HG02973 (cell line): ENCODE measurements around the gene PTPRN2.

ENCODE experiments used
- ATAC-seq: cut with Tn5 transposase; IDR thresholded peaks from one replicate; pipeline ENCODE4 v1.9.1; 2021; ENCODE audit warnings: moderate library complexity; ENCODE audit not compliant: unreplicated experiment

The PTPRN2 gene

DNA sequence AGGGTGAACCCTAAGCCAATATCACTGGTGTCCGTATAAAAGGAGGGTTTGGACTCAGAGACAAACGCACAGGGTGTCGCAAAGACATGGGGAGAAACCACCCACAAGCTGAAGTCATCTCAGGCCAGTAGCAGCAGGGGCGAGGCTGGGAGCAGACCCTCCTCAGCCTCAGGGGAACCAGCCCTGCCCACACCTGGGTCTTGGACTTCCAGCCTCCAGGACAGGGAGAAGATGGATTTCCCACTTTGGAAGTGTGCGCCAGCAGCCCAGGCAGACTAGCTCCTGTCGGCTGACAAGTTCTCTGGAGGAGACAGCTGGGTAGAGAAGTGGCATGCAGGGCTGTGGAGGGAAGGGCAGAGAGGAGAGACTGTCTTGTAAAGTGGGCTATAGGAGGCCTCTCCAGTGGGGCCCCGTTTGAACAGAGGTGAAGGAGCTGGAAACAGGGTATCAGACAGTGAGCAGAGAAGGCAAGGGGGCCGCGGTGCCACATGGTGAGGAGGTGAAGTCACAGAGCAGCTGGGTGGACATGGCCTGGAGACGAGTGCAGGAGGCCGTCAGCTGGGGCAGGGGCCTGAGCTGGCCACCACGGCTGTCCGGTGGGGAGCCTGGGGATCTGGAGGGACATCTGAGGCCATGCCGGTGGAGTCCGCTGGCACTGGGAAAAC is 475.6 kb downstream of the PTPRN2 start:
- no peak for ATAC-seq

DNA sequence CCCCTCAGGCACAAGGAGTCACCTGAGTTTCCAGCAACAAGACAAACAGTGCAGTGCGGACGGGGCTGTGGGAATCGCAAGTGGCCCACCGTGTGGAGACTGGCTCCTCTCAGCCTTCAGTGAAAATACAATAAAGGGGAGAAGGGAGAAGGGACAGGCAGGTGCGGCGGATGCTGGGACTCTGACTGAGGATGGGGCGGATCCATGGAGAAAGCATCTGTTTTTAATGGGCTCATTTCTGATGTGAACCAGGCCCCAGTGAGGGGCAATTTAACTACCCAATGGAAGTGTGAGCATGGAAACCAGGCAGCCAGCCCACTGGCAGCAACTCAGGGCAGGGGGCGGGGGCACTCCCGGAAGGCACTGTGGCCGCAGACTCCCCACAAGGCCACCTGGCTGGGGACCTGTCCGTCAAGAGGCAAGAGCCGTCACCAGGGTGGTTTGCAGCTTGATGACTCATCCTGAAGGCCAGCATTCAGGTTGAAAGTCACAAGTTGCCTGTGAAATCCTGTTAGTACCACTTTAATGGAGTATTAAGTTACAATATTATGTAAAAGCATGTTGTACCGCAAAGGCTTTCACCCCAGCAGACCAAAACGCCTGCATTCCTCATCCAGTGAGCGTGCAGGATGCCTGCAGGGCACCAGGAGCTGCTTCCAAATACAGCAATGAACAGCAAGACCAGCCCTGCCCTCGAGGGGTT is 476.4 kb downstream of the PTPRN2 start:
- no peak for ATAC-seq

DNA sequence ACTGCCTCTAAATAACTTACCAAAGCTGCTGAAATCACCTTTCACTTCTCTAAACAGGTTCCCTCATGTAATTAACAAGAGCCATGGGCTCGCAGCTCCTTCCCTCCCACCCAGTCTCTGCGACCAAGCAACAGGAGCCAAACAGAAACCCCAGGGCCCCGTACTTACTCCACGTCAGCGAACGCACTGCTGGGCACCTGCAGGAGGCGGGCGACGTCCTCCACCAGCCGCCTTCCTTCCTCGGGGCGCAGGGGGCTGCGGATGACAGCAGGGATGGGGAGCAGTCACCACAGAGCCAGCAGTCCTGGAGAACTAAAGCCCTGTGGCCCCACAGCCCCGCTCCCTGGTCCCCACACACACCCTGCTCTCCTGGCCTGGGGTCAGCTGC is 477.0 kb downstream of the PTPRN2 start:
- no peak for ATAC-seq

DNA sequence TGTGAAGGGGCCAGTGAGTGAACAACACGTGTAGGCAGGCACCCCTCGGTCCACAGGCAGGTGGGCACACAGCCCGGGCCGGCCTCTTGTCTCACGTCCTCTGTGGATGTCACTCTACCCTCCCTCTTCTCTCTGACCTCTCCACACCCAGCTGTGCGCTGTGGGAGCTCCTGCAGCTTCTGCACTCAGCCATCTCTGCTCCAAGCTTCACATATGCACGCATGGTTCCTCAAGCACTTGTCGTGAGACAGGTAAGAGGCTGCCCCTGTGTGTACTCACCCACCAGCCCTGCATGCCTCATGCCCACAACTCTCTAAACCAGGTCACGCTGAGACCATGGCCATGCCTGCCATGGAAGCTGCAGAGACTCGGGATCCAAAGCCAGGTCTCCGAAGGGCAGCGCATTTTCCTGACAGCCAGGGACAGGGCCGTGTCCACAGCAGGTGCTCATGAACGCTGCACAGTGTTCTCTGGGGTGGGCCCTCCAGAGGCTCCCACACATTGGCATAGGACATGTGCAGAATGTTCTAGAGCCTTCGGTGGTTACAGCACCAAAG is 477.5 kb downstream of the PTPRN2 start:
- ATAC-seq: no peak

DNA sequence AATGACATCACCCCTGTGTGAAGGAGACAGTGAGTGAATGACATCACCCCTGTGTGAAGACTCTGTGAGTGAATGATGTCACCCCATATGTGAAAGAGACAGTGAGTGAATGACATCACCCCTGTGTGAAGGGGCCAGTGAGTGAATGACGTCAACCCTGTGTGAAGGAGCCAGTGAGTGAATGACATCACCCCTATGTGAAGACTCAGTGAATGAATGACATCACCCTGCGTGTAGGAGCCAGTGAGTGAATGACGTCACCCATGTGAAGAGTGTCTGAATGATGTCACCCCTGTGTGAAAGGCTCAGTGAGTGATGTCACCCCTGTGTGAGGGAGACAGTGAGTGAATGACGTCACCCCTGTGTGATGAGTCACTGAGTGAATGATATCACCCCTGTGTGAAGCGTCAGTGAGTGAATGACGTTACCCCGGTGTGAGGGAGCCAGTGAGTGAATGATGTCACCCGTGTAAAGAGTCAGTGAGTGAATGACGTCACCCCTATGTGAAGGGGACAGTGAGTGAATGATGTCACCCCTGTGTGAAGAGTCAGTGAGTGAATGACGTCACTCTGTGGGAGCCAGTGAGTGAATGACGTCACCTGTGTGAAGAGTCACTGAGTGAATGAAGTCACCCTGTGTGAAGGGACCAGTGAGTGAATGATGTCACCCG is 478.1 kb downstream of the PTPRN2 start:
- ATAC-seq: no peak

DNA sequence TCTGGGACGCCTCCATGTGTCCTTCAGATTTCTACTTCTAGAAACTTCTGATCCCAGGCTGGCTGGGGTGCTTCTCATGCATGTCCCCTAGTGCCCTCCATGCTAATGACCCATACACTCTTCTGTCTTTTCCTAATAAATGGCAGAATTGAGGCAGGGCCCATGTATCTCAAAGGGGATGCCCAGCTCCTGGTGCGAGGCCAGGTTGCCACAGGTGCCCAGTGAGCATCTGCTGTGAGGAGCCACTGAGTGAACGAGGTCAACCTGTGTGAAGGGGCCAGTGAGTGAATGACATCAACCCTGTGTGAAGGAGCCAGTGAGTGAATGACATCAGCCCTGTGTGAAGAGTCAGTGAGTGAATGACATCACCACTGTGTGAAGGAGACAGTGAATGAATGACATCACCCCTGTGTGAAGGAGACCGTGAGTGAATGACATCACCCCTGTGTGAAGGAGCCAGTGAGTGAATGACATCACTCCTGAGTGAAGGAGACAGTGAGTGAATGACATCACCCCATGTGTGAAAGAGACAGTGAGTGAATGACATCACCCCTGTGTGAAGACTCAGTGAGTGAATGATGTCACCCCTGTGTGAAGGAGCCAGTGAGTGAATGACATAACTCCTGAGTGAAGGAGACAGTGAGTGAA is 478.9 kb downstream of the PTPRN2 start:
- ATAC-seq: no peak

DNA sequence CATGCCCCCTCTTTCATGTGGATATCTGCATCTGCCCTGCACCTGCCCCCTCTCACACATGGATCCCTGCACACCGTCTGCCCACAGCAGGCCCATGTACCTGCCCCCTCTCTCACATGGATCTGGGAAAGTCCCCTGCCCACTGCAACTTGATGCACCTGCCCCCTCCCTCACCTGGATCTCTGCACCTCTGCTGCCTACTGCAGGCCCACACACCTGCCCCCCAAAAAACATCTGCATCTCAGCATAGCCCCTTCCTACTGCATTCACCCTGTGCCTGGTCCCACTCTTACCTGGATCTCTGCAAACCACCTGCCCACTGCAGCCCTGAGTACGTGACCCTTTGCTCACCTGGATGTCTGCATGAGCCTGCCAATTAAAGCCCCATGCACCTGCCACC is 479.8 kb downstream of the PTPRN2 start:
- no peak for ATAC-seq

DNA sequence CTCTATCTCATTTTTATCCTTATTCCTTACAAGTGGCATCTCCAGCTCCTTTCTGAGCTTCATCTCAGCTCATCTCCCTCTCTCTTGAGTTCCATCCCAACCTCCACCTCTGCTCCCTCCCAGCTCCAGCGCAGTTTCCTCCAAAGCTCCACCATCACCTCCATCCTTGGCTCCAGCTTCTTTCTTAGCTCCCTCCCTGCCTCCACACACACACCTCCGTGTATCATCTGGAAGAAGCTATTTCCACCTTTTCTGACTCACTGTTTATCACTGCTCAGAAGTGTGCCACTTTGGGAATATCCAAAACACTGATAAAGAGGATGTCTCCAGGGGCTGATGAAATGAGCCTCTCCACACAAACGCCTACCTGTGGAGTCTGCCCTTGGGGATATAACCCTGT is 481.4 kb downstream of the PTPRN2 start:
- no peak for ATAC-seq

DNA sequence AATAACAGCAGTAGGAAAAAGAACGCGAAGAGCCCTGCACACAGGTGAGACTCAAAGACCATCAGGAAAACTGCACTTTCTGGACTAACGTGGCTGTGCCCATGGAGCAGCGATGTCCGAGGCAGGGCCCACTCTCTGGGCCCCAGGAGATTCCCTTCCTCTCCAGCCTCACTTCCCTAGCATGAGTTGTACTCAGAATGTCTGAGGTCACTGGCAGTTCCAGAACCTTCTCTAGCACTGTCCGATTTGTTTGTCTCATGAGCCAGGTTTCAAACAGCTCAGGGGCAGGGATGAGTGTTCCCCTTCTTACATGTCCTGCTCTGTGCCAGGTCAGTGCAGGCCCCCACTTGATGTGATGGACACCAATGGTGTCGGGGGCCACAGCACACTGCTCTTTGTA is 484.2 kb downstream of the PTPRN2 start:
- no peak for ATAC-seq

DNA sequence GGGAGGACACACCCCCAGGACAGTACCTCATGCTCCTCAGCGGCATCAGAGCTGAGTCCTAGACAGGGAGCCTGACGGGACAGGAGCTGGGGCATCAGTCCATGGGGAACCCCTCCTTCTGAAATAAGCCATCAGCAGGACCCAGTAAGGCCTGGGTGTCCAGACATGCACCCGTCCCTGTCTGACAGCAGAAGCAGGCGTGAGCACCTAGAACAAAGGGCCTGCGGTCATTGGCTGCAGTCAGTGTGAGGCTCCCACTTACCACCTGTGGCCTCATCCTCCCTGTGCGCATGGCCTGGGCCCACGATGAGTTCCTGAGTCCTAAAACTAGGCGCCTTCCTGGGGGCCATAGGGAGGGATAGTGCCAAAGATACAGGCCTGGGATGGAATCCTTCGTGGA is 484.7 kb downstream of the PTPRN2 start:
- no peak for ATAC-seq

DNA sequence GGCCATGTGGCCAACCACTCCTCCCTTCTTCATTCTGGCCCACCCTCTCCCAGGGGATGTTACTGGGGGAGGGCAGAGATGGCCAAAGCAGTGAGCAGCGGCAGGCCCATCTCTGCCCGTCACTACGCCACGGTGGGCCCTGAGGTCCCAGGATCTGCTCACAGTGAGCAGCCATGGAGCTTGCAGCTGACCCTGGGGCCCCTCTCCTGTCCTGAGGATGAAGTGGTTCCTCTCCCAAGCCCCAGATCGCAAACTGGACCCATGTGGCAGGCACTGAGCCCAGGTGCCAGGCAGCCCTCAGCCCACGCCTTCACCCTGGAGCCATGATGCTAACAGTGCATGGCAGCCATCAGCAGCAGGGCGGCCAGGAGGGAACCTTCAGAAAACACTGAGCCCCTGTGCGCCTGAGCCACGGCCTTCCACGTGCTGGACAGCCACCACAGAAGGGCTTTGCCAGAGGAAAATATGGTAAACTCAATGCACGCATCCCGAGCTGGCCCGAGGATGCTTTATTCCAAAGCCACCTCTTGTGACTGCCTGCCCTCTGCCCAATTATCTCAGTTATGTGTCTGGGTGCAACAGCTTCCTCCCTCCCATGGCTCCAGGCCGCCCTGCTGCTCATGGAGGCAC is 485.7 kb downstream of the PTPRN2 start:
- no peak for ATAC-seq

DNA sequence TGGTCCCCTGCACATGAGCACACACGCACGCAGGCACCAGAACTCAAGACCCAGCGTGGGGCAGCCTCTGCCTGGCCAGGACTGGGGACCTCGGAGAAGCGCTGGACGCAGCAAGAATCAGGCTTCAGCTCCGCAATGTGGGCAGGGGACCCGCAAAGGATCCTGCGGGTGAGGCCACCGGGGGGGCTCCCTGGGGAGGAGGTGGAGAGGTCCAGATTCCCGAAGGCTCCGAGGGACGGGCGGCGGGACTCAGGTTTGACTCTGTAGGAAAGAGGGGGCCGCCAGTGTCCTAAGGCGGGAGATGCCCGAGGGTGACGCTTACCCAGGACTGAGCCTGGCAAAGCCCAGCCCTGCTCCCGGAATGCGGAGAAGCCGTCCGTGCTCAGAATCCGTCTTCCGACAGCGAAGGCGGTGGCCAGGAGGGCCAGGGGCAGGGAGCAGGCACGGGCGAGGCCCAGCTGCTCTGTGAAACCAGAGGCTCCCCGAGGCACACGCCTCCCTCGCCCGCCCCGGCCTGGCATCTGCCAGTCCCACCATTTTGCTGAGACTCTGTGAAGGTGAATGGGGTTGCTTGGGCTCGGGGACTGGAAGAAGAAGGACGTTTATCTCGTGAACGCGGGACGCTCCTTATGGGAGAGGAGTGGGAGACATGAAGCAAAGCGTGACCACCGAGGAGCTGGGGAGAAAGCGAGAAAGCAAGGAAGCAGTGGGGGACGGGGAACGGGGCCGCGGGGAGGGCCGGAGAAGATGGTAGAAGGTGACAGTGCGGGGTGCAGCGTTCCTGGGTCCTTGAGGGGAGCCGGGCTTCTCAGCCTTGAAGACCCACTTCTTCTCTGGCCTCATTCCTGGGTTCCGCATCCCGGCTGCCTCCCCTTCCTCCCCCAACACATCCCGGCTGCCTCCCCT is 489.2 kb downstream of the PTPRN2 start:
- no peak for ATAC-seq

DNA sequence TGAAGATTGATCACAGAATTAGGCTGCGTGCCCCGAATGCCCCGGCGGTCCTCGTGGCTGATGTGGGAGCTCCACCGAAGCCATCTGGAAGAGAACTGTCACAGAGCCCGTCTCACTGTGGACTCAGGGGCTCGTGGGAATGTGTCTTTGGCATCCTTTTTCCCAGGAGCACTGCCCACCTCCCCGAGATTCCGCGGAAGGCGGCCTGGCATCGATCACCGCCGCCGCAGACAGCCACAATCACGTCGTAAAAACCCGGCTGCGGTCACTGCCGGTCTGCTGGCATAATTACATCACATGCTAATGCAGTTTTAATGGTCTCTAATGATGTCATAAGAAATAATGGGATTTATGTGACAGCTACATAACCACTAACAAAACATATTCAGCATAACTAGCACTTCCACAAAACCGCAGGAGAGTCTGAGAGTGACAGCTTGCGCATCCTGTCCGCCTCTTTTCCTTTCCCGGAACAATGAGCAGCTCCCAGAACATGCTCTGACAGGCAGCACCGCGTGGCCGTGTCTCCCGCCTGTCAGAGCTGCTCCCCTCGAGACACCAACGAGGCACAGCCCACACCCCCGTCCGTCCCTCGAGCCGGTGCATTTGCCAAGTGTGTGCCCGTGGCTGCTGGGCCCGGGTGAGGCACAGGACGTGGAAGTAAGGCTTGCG is 490.0 kb downstream of the PTPRN2 start:
- no peak for ATAC-seq

DNA sequence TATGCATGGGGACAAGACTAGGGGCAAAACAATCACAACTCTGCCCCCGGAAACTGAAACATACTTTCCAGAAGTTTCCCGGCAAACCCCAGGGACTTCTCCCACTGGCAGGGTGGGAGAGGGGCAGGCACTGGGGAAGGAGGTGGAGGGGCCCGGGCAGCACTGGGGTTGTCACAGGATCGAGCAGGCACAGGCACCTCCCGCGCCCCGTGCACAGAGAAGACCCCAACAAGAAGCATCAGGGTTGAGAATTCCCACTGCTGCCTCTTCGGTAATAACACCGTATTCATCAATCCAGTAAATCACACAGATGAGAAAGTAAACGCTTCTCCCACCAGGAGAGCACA is 490.5 kb downstream of the PTPRN2 start:
- ATAC-seq: no peak

DNA sequence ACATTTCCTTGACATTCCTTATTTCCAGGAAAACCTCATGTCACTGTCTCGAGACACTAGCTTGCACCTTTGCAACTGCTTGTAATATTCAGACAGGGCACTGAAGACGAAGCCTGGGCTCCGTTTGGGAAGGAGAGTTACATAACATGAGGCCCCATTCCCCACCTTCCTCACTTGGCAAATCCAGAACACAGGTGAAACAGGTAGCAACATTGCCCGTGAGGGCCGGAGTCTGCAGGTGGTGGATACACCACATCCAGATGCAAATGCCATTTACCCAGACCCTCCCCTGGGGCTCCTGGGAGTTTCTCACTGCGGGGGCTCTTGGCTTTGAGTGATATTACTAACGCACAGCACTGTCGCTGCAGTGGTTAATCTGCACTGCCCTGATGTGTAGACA is 491.0 kb downstream of the PTPRN2 start:
- no peak for ATAC-seq

DNA sequence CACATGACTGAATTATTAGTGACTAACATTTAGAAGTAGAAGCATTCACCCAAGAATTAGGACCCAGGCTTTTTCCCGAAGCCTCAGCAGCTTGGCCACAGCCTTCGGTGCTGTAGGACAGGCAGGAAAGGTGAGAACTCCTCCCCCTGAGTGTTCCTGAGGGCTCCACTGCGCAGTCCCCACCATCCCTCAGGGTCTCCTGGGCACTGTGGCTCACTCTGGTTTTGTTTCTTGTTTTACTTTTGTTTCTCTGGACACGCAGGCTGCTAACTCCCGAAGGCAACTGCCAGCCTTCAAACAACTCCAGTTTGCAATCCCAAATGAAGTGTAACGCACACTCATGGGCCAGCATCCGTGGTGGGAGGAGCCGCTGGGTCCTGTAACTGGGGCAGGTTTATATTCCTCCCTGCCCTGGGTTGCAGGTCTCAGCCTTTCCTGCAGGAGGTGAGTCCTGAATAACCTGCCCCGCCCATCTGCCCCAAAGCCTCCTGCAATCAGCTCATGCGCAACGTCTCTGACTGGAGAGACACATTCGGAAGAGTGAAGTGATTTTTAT is 492.9 kb downstream of the PTPRN2 start:
- no peak for ATAC-seq

DNA sequence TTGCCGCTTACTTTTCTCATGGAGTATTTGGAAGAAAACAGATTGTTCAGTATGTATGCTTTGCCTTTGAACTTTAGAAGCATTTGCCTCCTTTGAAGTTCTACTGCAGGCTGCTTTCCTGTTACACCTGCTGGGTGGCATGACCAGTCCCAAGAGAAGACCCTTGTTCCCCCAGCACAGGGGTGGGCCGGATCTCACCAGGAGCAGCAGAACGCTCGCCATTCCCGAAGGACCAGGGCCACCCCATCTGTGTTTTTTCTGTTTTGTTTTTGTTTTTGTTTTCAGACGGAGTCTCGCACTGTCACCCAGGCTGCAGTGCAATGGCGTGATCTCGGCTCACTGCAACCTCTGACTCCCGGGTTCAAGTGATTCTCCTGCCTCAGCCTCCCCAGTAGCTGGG is 493.6 kb downstream of the PTPRN2 start:
- ATAC-seq: no peak

DNA sequence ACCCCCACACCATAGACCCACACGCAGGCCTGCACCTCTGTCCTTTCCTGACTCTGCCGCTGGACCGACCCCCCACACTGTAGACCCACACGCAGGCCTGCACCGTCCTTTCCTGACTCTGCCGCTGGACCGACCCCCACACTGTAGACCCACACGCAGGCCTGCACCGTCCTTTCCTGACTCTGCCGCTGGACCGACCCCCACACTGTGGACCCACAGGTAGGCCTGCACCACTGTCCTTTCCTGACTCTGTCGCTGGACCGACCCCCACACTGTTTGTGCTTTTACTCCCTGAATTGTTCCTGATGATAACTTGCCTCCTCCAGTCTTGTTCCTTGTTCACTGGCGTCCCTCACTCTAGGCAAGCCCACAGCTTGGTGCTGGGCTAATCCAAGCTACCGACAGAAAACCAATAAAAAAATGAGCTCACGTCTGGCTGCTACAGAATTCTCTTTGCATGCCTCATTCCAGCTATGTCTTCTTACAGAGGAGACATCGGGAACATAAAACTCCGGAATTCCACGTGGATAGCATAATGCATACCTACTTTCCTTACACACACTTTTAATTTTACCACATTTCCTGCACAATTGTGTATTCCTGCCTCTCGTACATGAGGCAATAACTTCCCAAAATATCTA is 494.3 kb downstream of the PTPRN2 start:
- no peak for ATAC-seq

DNA sequence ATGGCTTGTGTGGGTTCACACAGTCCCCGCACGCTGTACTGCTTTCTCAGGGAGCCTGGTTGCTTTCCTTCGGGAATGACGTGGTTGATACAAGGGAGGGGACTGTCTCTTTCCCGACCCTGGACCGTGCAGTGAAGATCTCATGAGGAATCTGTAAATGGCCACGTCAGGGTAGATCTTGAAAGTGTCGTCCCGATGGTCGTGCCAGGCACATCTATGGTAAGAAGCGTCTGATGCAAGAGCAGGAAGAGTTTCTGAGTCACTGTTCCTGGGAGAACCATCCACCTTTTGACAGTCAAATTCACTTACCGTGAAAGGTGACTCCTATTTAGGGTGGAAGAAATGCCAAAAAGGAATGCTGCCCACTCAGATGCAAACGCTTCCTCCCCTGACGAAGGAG is 500.4 kb downstream of the PTPRN2 start:
- no peak for ATAC-seq
